K562 treated with DMSO at 1 percent for 48 hours (cell line): ENCODE measurements around the gene NBPF1. TPM values are rescaled to one million over a fixed set of nuclear protein-coding genes. Genes with fewer than 3 reads are reported as not detected.

Source experiments
- total RNA-seq: library from RNA; unstranded; fragments of 300-600 nt; gene quantifications from 2 replicates; pipeline ENCODE4 v1.2.3, GENCODE V29; 2022; ENCODE audit warnings: low replicate concordance; ENCODE audit errors: extremely low read depth

Gene NBPF1
- total RNA-seq = not detected in 2 replicates

DNA sequence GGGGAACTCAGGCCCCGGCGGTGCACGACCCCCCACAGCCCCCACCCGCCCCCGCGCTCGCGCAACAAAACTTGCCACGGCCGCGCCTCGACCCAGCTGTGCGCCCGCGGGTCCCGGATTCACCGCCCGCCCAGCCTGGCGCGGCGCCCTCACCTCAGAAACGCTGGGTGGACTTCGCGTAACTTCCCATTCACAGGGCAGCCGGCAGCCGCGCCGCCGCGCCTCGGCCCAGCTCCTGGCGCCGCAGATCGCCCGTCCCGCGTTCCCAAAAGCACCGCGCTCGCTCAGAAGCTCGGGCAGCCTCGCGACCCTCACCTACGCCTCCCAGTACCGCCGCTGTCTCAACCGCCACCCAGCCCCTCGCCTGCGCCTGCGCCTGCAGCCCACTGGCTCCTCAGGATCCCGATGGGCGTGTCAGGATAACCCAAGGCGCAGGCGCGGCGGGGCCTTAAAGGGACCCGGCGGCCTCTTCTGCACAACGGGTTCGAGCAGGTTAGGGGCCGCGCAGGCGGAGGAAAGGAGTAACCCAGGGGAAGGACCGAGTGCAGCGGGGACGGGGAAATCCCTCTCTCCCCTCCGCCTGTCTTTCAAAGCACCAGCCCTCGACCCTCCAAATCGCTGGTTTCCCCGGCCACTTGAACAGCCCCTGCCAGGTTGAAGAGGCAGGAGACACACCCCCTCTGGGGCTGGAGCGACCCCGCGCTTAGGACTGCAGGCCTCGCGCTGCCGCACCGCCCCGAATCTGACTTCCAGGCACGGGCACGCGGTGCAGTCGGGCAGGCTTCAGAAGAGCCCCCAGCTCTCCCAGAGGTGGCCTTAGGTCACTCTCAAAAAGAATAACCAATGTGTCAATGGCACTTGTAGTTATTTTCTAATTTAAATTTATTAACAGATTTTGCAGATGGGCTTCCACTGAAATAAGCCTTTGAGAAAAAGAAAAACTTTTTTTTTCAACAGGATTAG, at the start of gene NBPF1:
NBPF1 (minus strand) TSS at position 380 of the 963 bp plus-strand sequence.

DNA sequence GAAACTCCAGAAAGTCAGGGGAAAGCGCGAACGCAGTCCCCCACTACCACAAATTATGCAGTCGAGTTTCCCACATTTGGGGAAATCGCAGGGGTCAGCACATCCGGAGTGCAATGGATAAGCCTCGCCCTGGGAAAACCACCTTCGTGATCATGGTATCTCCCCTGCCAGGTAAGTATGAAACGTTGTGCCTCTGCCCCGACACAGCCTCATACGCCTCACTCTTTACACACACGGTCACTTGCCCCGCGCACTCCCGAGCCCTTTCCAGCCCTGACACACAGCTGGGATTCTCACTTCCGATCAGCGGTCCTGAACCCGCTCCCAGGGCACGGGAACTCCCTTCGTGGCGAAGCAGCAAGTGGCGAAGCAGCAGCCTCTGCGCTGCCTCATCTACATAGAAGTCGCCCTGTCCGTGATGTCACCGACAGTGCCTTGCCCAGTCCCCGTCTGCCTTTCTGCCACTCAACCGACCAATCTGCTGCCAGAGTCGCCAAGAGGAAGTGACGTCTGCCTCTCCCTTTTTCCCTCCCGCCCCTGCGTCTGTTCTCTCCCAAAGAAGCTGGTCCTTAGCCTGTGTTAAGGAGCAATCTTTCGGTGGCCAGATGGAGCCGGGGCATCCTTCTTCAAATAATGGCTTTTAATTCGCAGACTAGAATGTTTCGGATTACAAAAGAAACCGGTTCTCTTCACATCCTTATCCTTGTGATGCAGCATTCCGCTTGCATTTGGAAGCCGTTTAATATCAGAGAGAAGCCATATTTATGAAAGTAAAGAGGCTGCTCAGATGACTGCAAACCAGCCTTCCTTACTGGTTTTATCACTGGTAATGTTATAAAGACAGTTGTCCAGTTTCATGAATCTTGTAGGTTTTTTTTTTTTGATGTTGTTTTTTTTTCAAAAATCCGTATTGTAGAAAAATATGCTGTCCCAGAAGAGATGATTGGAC, 99.0 kb downstream of the NBPF1 start, which contains the start of gene RNU1-1:
RNU1-1 (minus strand) TSS at position 179 of the 949 bp plus-strand sequence.

Other genes starting within 250 kb of the NBPF1 start
- not detected in 2 replicates for gene SZRD1, start 246.3 kb downstream of the NBPF1 start, total RNA-seq
- not detected in 2 replicates for gene SPATA21, start 176.1 kb downstream of the NBPF1 start, total RNA-seq
- gene NECAP2, start 172.8 kb downstream of the NBPF1 start, total RNA-seq = not detected in 2 replicates
- not detected in 2 replicates for gene RNU1-1, start 99.3 kb downstream of the NBPF1 start, total RNA-seq
- not detected in 2 replicates for gene RNU1-3, start 53.4 kb upstream of the NBPF1 start, total RNA-seq
- not detected in 2 replicates for gene RNU1-4, start 127.0 kb upstream of the NBPF1 start, total RNA-seq